Myocyte (in vitro differentiated cells): ENCODE data around the gene EP400. TPM values are rescaled to one million over a fixed set of nuclear protein-coding genes. Genes with fewer than 3 reads are reported as not detected.

Experiments
- DNase-seq: peaks from one replicate; pipeline ENCODE4 v3.0.0-alpha.2; 2012; ENCODE audit warnings: low read depth
- total RNA-seq: library from RNA; depleted of rRNA; stranded (reverse); fragments of >200 nt; gene quantifications from 2 replicates; pipeline ENCODE4 v1.2.3, GENCODE V29; 2014

Gene EP400
- total RNA-seq, 1 donor from 2014 or later: 9.4 TPM

- no peak for DNase-seq
Measured at GRCh38 chr12:132114667-132115066, 164.9 kb downstream of the EP400 start.

- DNase-seq: no peak
Measured at GRCh38 chr12:132115500-132115899, 165.8 kb downstream of the EP400 start.

- no peak for DNase-seq
Measured at GRCh38 chr12:132116709-132117557, 167.2 kb downstream of the EP400 start.

- DNase-seq: no peak
Measured at GRCh38 chr12:132117558-132117875, 167.8 kb downstream of the EP400 start.

DNA sequence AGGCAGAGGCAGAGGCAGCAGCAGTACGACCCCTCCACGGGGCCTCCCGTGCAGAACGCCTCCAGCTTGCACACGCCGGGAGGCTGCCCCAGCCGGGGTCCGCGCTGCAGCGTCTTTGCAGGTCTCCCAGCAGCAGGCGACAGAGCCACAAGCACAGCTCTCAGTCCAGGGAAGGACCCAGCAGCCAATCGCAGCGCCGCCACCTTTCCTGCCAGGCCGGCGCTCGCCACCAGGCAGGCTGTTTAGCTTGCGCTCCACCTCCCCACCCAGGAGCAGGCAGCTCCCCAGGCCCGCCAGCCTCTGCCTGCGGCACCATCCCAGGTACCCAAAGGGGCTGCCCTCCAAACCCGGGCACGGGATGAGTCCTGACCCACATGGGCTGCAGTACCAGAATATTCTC is 169.1 kb downstream of the EP400 start:
- no peak for DNase-seq

- no peak for DNase-seq
Measured at GRCh38 chr12:132121283-132121682, 171.5 kb downstream of the EP400 start.

- DNase-seq: no peak
Measured at GRCh38 chr12:132123970-132124765, 174.4 kb downstream of the EP400 start.

DNA sequence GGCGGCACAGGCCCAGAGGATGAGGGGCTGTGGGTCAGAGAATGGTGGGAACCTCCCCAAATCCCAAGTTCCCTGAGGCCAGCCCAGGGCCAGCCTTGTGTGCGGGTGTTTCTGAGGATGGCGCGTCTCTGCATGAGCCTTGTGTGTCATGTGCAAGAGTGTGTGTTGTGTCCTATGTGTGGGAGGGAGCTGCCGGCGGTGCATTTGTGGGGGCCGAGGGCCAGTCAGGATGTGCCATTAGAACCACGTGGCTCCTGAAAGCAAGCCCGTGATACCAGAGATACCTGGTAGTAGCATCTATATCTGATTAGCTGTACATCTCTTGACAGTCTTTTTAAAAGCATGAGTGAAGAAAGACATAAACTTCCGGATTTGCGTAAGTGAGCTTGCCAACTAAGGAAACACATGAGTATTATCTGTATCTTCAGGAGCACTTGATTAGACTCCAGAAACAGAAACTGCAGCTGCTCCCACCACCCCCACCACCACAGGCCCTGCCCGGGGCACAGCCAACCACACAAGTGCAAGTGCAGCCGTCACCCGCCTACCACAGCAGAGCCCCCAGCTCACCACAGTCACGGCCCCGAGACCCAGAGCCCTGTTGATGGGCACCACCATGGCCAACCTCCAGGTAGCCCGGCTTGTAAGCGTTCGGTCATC is 175.2 kb downstream of the EP400 start:
- peak; percentile 73 for DNase-seq

DNA sequence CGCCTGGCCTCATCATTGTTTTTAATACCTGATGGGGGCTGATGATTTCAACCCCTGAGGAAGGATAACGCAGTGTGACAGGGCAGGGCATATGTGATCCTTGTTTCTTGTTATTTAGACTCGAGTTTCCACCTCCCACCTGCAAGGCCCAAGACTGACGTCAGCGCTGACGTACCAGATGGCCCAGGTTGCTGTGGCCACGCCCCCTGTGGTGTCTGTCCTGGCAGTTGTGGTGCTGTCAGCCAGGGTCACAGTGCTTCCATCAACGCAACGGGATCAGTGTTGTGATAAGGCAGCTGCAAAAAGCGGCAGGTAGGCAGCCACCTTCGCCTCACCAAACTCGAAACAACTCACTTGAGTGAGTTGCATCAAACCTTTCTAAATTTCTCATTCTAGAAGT is 176.0 kb downstream of the EP400 start:
- DNase-seq: no peak

GRCh38 chr12:132127041-132127440 is 177.3 kb downstream of the EP400 start:
- DNase-seq: no peak

- DNase-seq: no peak
Measured at GRCh38 chr12:132129007-132129406, 179.3 kb downstream of the EP400 start.

DNA sequence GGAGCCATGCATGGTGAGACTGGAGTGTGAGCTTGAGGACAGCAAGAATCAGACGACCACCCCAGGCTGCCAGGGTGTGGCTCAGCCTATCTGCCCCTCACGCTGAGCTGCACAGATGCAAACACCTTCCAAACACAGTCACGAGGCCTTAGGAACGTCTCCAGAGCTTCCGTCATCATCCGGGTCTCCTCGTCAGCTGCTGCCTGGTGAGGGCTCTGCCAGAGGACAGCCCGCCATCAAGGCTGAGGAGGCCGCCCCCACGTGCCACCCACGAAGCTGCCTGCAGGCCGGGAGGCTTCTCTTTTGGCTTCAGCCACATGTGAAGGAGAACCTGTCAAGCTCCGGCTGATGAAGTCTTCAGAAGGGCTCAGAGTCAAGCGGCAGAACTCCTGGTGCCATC is 180.9 kb downstream of the EP400 start:
- DNase-seq: no peak

Other genes starting within 250 kb of the EP400 start
- 24.0 and 31.6 TPM in 2 replicates for gene SFSWAP, start 238.9 kb upstream of the EP400 start, total RNA-seq
- gene MMP17, start 121.5 kb upstream of the EP400 start, total RNA-seq: 15.5 and 40.1 TPM in 2 replicates
- 11.2 and 21.3 TPM in 2 replicates for gene ULK1, start 55.3 kb upstream of the EP400 start, total RNA-seq
- gene PUS1, start 20.7 kb upstream of the EP400 start, total RNA-seq: 10.9 and 14.3 TPM in 2 replicates
- 6.4 and 6.9 TPM in 2 replicates for gene DDX51, start 194.4 kb downstream of the EP400 start, total RNA-seq
- 11.1 and 14.2 TPM in 2 replicates for gene NOC4L, start 194.5 kb downstream of the EP400 start, total RNA-seq